HG02885 (cell line): ENCODE data around the gene BEX1.

Experiments
- ATAC-seq: cut with Tn5 transposase; IDR thresholded peaks from one replicate; pipeline ENCODE4 v1.9.1; 2021; ENCODE audit warnings: mild to moderate bottlenecking; ENCODE audit not compliant: unreplicated experiment, poor library complexity

Gene BEX1

DNA sequence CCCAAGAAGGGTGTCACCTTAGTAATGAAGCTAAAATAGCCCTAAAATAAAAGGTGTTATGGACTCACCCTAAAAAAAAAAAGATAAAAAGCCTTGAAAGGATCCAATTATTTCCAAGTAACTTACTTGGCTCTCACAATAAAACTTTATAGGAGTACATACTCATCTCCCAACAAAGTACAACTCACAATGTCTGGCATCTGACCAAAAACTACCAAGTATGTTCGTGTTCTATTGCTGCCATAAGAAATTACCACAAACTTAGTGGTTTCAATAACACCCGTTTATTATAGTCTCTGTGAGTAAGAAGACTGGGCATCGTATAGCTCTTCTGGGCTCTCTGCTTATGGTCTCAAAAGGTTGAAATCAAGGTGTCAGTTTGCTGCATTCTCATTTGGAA, 51.0 kb downstream of the BEX1 start:
- ATAC-seq: no peak
